Prostate gland (tissue), 2 donors: Measurements from ENCODE around the gene NOTCH4. TPM values are rescaled to one million over a fixed set of nuclear protein-coding genes. Genes with fewer than 3 reads are reported as not detected.
A peak's percentile ranks its signal among the peaks of the same experiment; 100 is the strongest.

ENCODE experiments used
- DNase-seq: peaks from one replicate; pipeline ENCODE4 v3.0.0-alpha.2; 2019; ENCODE audit warnings: low spot score
- H3K27ac ChIP-seq, 2 donors: fragments of 200-600 bp; sonication (generic); 2 replicates each; pipeline ENCODE4 v1.5.1; 2017 to 2019
- H3K27me3 ChIP-seq: fragments of 200-600 bp; sonication (generic); replicated peaks from 2 replicates; pipeline ENCODE4 v1.5.1; 2019; ENCODE audit not compliant: insufficient read depth
- H3K36me3 ChIP-seq, 2 donors: fragments of 200-600 bp; sonication (generic); 1 replicate in 1 of 2; 2 replicates in 1 of 2; pipeline versions ENCODE4 v1.5.1 to v1.8.1; 2017 to 2019
- H3K4me1 ChIP-seq: fragments of 200-600 bp; sonication (generic); replicated peaks from 2 replicates; pipeline ENCODE4 v1.5.1; 2019
- H3K4me3 ChIP-seq, 2 donors: fragments of 200-600 bp; sonication (generic); 2 replicates each; pipeline ENCODE4 v1.5.1; 2017 to 2019
- H3K9me3 ChIP-seq: fragments of 200-600 bp; sonication (generic); 2 replicates; pipeline ENCODE4 v1.5.1; 2017
- CTCF ChIP-seq, 4 experiments: fragments of 200-600 bp in 2 of 4; fragments of 450-650 bp in 2 of 4; sonication (generic) in 2 of 4; IDR thresholded peaks; 1 replicate in 3 of 4; 2 replicates in 1 of 4; pipeline ENCODE4 v1.5.1; 2016 to 2019; ENCODE audit warnings: antibody characterized with exemption in 4 of 4, mild to moderate bottlenecking in 2 of 4, moderate library complexity in 2 of 4
- POLR2A ChIP-seq: fragments of 450-650 bp; IDR thresholded peaks from one replicate; pipeline ENCODE4 v1.6.1; 2016; ENCODE audit warnings: antibody characterized with exemption, mild to moderate bottlenecking
- POLR2AphosphoS5 ChIP-seq: sonication (generic); formaldehyde crosslinking; IDR thresholded peaks from one replicate; pipeline ENCODE4 v1.6.1; 2017; ENCODE audit warnings: antibody characterized with exemption
- WGBS: methylation state at CpG from one replicate; pipeline ENCODE4 v1.1.5; 2018; 5-methylcytosine and 5-hydroxymethylcytosine counted together
- intact Hi-C: fragments of 100-400 bp; cut with DNase I; formaldehyde crosslinking; loops from one replicate; pipeline ENCODE4 v1.14.2; 2022
- total RNA-seq, 2 donors: library from RNA; depleted of rRNA; stranded (reverse); fragments of >200 nt; gene quantifications; one replicate each; pipeline ENCODE4 v1.1.0, GENCODE V29; 2016

NOTCH4 gene
- total RNA-seq, 2 donors from 2014 or later = 14.6 to 18.2 TPM

GRCh38 chr6:32192608-32193039 lies 31.2 kb downstream of the NOTCH4 start, which contains the start of gene GPSM3:
Gene GPSM3, minus strand, starts transcription at chr6:32192643. Its CDS starts 130 bp downstream, at chr6:32192513.
- DNase-seq = no peak
- Histone ChIP-seq H3K36me3 (no peaks in the 10 kb centered on the region), H3K9me3 (no peaks in the 10 kb centered on the region), H3K4me3 (no peak within 1 kb of the TSS), H3K4me1 (no peaks in the 10 kb centered on the region), H3K27me3 (no peaks in the 10 kb centered on the region), H3K27ac (peak within 1 kb of the TSS; percentile 47 to 98)
- peak; percentile 19 for TF ChIP-seq POLR2A
- TF ChIP-seq CTCF (IDR thresholded peaks at IDR 0.05) = no peak
- intact Hi-C loops = no loop called here
- WGBS = 12% methylated on average over 5 of the region's 5 CpGs

DNA sequence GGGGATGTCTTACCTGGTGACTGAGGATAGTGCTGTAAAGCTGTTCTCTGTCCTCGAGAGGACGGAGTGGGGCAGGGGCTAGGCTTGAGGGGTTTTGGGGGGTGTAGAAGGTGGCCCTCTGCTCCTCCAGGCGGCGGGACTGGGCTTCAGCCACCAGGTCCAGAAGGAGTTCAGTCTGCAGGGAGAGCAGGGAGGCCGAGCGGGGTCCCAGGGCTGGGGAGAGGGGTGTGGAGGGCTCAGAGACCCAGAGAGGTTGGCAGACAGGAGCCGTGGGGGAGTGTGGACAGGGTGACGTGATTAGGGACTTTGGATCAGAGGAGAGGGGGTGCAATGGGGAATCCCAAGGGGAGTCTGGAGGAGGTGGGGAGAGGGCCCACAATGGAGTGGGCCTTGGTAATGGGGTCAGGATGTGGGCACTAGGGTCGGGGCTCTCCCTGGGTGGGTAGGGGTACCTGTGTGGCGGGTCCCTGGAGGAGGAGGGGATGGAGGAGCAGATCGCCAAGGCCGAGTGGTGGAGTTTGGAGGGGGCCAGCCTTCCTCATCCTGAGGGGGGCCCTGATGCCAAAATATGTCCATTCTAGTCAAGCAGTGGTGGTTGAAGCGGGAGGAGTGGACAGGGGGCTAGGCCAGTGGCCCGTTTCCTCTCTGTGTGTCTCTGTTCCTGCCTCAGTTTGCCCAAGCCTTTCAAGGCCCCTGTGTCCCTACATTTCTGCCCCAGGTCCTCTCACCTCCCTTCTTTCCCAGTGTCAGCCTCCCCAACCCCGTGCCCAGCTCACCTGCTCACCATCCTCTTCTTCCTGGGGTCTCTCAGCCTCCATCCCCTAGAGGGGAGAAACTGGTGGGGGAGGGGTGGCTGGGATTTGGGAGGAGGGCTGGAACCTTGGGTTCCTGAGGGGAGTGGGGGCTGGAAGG lies 31.9 kb downstream of the NOTCH4 start:
- no peak for DNase-seq
- TF ChIP-seq CTCF (IDR thresholded peaks at IDR 0.05) (no peak), POLR2A (no peak), POLR2AphosphoS5 (no peak)
- Histone ChIP-seq H3K4me3 (no peak overlapping the region), H3K27ac (peak overlapping the region; percentile 47 to 98), H3K27me3 (no peaks in the 10 kb centered on the region), H3K4me1 (no peaks in the 10 kb centered on the region), H3K9me3 (no peaks in the 10 kb centered on the region), H3K36me3 (no peaks in the 10 kb centered on the region)
- WGBS = 74% methylated on average over 15 of the region's 15 CpGs
- intact Hi-C loops = no loop called here

- no peak for DNase-seq
- H3K4me3 ChIP-seq = peak overlapping the region; percentile 74 to 79
Observed at GRCh38 chr6:32190911-32191677, 32.8 kb downstream of the NOTCH4 start.

GRCh38 chr6:32190054-32190851 lies 33.6 kb downstream of the NOTCH4 start, which contains the start of gene PBX2:
Gene PBX2, minus strand, starts transcription at chr6:32190202. Its CDS starts 287 bp downstream, at chr6:32189915.
- no peaks in the 10 kb centered on the region for H3K4me1 ChIP-seq
- peak within 1 kb of the TSS; percentile 74 to 79 for H3K4me3 ChIP-seq
- no peaks in the 10 kb centered on the region for H3K36me3 ChIP-seq
- H3K27me3 ChIP-seq = no peaks in the 10 kb centered on the region
- TF ChIP-seq POLR2AphosphoS5 (peak; percentile 94), CTCF (IDR thresholded peaks at IDR 0.05) (peak in 1 of 4 experiments; percentile 21), POLR2A (peak; percentile 96)
- no peaks in the 10 kb centered on the region for H3K9me3 ChIP-seq
- intact Hi-C loops = no loop called here
- DNase-seq = peak; percentile 94
- H3K27ac ChIP-seq = peak within 1 kb of the TSS; percentile 91 to 98
- WGBS = 5% methylated on average over 20 of the region's 23 CpGs

More at GRCh38 chr6:32190911-32191677, 32.8 kb downstream of the NOTCH4 start:
- 74% methylated on average over 8 of the region's 8 CpGs for WGBS
- H3K36me3 ChIP-seq = no peaks in the 10 kb centered on the region
- intact Hi-C loops = no loop called here
- TF ChIP-seq CTCF (IDR thresholded peaks at IDR 0.05) (no peak), POLR2AphosphoS5 (no peak), POLR2A (no peak)
- no peaks in the 10 kb centered on the region for H3K9me3 ChIP-seq
- no peaks in the 10 kb centered on the region for H3K4me1 ChIP-seq
- H3K27ac ChIP-seq = peak overlapping the region; percentile 91 to 98
- no peaks in the 10 kb centered on the region for H3K27me3 ChIP-seq
